Body of pancreas (tissue), 4 donors: ENCODE results near the gene OTOP1.

Source experiments
- POLR2A ChIP-seq, 3 donors: fragments of 450-650 bp; IDR thresholded peaks; one replicate each; pipeline ENCODE4 v1.6.1; 2016; ENCODE audit warnings: antibody characterized with exemption in 3 of 3, mild to moderate bottlenecking in 2 of 3
- TF ChIP-seq, protein P1 (sequence below), 7 experiments: fragments of 450-650 bp in 4 of 7; fragments of 200-600 bp in 3 of 7; sonication (generic) in 3 of 7; IDR thresholded peaks; one replicate each; pipeline ENCODE4 v1.5.1; 2016 to 2019; ENCODE audit warnings: antibody characterized with exemption in 7 of 7

GRCh38 chr4:4200624-4201023, 26.1 kb downstream of the OTOP1 start:
- TF ChIP-seq, protein P1, sequence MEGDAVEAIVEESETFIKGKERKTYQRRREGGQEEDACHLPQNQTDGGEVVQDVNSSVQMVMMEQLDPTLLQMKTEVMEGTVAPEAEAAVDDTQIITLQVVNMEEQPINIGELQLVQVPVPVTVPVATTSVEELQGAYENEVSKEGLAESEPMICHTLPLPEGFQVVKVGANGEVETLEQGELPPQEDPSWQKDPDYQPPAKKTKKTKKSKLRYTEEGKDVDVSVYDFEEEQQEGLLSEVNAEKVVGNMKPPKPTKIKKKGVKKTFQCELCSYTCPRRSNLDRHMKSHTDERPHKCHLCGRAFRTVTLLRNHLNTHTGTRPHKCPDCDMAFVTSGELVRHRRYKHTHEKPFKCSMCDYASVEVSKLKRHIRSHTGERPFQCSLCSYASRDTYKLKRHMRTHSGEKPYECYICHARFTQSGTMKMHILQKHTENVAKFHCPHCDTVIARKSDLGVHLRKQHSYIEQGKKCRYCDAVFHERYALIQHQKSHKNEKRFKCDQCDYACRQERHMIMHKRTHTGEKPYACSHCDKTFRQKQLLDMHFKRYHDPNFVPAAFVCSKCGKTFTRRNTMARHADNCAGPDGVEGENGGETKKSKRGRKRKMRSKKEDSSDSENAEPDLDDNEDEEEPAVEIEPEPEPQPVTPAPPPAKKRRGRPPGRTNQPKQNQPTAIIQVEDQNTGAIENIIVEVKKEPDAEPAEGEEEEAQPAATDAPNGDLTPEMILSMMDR (IDR thresholded peaks at IDR 0.05): no peak
- no peak for TF ChIP-seq POLR2A (IDR thresholded peaks at IDR 0.05)
